ENCODE measurements around the gene EDNRB.
"Not testable (repeated sequence)": the region's sequence is repeated elsewhere in the genome, so short reads cannot be mapped to it uniquely, and the experiment has no call there.

Gene EDNRB

GRCh38 chr13:77894743-77895142, 23.9 kb downstream of the EDNRB start:
- no peak for DNase-seq

DNA sequence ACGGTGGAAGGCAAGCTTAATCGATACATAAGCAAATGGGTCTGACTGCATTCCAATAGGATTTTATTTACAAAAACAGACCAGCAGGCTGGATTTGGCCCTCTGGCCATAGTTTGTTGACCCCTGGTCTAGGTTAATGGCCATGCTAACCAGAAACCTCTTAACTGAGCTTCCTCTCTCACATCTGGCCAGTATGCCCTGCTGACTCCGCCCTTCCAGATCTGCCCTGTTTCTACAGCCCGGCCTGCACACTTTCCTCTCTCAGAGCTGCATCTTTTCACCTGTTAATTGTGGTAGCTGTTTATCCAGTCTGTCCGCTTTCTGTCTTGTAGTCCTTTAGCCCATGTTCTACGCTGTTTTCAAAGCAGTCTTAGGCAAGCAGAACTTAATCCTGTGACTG, 25.6 kb downstream of the EDNRB start:
- no peak for DNase-seq

- no peak for DNase-seq
Measured at GRCh38 chr13:77892491-77892890, 26.1 kb downstream of the EDNRB start.

DNA sequence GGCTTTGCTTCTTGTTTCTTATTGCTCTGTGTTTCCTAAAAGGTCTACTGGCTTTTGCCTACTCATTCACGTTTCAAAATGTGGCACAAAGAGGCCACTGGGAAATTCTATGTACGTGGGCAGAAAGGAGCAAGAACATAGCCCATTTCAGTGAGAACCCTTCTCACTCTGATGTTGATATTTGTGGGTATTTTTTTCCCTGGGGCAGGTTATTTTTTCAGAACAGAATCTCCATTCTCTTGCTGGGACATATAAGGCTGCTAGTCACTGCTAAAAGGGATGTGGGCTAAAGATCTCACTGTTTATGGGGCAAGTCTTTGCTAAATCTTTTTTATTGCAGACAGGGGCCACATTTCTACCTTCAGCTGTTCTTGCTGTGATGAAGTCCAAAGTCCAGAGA, 27.1 kb downstream of the EDNRB start:
- no peak for DNase-seq

- DNase-seq: no peak
Measured at GRCh38 chr13:77891041-77891440, 27.6 kb downstream of the EDNRB start.

GRCh38 chr13:77883328-77883727, 35.3 kb downstream of the EDNRB start:
- DNase-seq: no peak

- no peak for DNase-seq
Measured at GRCh38 chr13:77878190-77878589, 40.4 kb downstream of the EDNRB start.

GRCh38 chr13:77876176-77876575, 42.5 kb downstream of the EDNRB start:
- DNase-seq: no peak

GRCh38 chr13:77874406-77874805, 44.2 kb downstream of the EDNRB start:
- DNase-seq: no peak

DNA sequence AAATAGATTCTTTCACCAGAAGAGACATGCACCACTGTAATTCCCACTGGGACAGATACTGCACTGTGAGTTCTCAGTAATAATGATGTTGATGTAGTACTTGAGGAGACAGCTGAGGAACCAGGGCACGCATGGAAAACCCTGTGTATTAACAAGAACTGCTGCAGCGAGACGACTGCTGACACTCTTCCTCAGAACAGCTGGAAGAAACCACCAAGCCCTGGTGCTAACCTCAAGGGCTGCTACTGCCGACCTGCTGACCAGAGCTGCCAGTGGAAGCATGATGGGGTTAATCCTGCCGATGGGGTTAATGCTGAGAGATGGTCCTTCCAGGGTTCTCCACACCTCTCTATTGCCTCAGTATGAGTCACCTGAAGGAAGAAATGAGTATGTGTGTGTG, 45.6 kb downstream of the EDNRB start:
- no peak for DNase-seq

DNA sequence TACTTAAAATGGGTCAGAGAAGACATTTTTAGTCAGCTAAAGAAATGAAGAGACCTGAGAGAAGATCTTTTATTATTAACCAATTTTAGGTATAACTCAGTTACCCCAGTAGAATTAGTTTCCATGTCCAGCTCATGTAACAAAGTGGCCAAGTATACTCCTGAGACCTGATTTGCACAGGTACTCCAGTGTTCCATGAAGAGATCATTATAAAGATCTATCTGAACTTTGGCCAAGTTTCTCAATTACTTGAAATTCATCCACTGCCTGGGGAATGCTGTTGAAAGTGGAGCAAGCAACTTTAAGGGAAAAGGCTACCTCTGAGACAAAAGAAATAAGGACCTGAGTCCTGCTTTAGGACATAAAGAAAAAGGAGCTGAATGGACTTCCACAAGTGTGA, 47.0 kb downstream of the EDNRB start:
- no peak for DNase-seq

DNA sequence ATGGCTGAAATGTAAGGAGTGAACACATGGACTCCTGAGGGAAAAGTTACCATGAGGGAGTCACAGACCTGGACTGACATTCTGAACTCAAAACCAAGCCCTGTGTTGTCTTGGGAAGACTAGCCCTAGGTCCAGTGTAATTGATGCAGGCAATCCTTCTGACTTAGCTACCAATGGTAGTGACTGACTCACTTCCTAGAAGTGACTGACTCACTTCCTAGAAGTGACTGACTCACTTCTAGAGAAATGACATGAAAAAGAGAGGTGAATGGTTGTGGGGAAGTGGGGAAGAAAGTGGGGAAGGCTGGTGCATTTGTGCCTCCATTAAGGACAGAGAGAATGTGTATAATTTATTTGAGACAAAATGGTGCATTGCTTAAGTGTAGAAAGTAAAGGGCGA, 49.9 kb downstream of the EDNRB start:
- no peak for DNase-seq

DNA sequence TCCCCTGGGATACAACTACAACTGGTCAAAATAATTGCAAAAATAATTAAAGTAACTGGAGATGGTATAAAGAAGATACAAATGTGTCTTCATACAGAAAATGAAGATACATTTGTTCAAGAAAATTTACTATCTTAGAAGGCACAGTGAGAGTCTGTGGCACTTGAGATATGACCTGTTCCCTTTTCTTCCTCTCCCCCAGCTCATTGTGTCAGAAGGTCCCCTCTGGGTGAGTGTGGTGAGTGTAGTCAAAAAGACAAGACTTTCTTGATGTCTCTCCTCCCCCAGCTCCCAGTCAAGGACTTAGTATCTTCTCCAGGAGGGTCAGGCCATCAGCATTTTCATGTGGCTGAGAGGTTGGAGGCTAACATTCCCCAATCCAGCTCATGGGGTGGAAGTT, 51.7 kb downstream of the EDNRB start:
- DNase-seq: no peak

DNA sequence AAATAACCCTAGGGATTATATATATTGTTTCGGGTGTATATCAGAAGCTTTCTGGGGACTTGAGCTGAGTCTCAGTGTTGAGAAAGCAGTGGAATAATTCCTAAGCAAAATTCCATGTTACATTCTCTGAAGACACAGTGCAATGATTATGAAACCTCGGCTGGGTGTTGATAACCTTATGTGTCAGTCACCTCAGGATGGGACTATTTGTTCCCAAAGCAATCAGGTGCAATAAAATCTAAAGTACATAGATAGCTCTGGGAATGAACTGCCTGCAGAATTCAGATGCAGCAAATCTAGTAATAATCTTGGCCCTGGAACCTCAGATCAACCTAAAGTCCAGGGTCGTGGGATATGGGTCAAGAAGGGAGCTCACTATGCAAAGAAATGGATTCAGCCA, 53.0 kb downstream of the EDNRB start:
- DNase-seq: no peak

GRCh38 chr13:77863144-77863543, 55.5 kb downstream of the EDNRB start:
- DNase-seq: no peak

- DNase-seq: no peak
Measured at GRCh38 chr13:77861741-77862140, 56.9 kb downstream of the EDNRB start.

DNA sequence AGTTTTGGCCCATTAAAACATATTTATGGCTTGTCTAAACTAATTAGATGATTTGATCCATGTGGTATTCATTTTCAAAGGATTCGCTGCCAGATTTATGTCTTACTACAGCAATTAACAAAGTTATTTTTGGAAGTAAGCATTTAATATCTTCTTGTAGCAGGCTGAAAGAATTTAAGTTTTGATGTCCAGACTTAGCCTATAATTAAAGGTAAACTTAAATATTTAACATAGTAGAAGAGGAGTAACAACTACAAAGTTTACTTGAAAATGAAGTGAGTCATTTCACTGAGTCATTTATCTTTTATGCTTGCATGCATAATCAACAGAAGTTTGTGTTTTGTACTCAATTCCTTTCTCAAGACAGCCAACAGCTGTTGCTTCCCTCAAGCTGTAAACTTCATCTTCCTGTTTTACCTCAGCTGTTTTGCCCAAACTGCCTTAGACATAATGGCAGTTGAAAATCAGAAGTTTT, 58.1 kb downstream of the EDNRB start:
- no peak for DNase-seq

GRCh38 chr13:77859450-77859849, 59.2 kb downstream of the EDNRB start:
- no peak for DNase-seq

- DNase-seq: no peak
Measured at GRCh38 chr13:77857531-77858209, 61.0 kb downstream of the EDNRB start.

GRCh38 chr13:77853703-77854102, 64.9 kb downstream of the EDNRB start:
- DNase-seq: no peak

DNA sequence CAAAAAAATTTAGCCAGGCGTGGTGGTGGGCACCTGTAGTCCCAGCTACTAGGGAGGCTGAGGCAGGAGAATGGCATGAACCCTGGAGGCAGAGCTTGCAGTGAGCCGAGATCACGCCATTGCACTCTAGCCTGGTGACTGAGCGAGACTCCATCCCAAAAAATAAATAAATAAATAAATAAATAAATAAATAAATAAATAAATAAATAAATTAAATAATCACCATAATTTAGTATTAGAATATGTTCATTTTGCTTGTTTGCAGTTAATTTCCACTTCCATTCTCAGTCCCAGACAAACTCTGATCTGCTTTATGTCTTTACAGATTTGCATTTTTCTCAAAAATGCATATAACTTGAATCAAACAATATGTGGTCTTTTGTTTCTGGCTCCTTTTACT, 70.6 kb downstream of the EDNRB start:
- DNase-seq: not testable (repeated sequence)

- no peak for DNase-seq
Measured at GRCh38 chr13:77846173-77846572, 72.5 kb downstream of the EDNRB start.
